ENCODE data around the gene FAM131C. TPM values are rescaled to one million over a fixed set of nuclear protein-coding genes. Genes with fewer than 3 reads are reported as not detected.
"Not testable (repeated sequence)": the region's sequence is repeated elsewhere in the genome, so short reads cannot be mapped to it uniquely, and the experiment has no call there.

The FAM131C gene
- total RNA-seq, 2 donors from 2014 or later, result 5.2 to 8.7 TPM

DNA sequence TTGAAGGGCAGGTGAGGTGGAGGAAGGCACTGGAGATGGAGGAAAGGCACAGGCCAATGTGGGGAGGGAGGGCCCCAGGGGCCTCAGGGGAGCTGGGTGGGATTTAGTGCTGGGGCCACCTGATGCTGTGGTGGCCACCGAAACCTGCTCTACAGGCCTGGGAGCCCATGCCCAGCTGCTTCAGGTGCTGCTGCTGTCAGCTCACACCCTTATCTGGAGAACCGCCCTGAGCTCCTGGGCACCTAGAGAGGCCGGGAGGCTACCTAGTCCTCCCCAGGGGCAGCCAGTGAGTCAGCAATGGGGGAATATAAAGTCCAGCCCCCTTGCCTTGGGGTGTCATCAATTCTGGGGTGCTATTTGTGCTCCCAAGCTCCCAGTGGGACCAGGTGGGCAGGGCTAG lies 12.2 kb downstream of the FAM131C start:
- no peaks in the 10 kb centered on the region for H3K36me3 ChIP-seq
- DNase-seq (ENCODE audit: low spot score), result no peak
- H3K27me3 ChIP-seq, result no peaks in the 10 kb centered on the region
- TF ChIP-seq, protein P1, sequence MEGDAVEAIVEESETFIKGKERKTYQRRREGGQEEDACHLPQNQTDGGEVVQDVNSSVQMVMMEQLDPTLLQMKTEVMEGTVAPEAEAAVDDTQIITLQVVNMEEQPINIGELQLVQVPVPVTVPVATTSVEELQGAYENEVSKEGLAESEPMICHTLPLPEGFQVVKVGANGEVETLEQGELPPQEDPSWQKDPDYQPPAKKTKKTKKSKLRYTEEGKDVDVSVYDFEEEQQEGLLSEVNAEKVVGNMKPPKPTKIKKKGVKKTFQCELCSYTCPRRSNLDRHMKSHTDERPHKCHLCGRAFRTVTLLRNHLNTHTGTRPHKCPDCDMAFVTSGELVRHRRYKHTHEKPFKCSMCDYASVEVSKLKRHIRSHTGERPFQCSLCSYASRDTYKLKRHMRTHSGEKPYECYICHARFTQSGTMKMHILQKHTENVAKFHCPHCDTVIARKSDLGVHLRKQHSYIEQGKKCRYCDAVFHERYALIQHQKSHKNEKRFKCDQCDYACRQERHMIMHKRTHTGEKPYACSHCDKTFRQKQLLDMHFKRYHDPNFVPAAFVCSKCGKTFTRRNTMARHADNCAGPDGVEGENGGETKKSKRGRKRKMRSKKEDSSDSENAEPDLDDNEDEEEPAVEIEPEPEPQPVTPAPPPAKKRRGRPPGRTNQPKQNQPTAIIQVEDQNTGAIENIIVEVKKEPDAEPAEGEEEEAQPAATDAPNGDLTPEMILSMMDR (IDR thresholded peaks at IDR 0.05), result no peak
- H3K9me3 ChIP-seq, result no peaks in the 10 kb centered on the region
- H3K4me3 ChIP-seq, result no peak overlapping the region
- peaks cover 0 to 11% of the 10 kb centered on the region in 2 donors for H3K4me1 ChIP-seq
- H3K27ac ChIP-seq, result no peak overlapping the region

DNA sequence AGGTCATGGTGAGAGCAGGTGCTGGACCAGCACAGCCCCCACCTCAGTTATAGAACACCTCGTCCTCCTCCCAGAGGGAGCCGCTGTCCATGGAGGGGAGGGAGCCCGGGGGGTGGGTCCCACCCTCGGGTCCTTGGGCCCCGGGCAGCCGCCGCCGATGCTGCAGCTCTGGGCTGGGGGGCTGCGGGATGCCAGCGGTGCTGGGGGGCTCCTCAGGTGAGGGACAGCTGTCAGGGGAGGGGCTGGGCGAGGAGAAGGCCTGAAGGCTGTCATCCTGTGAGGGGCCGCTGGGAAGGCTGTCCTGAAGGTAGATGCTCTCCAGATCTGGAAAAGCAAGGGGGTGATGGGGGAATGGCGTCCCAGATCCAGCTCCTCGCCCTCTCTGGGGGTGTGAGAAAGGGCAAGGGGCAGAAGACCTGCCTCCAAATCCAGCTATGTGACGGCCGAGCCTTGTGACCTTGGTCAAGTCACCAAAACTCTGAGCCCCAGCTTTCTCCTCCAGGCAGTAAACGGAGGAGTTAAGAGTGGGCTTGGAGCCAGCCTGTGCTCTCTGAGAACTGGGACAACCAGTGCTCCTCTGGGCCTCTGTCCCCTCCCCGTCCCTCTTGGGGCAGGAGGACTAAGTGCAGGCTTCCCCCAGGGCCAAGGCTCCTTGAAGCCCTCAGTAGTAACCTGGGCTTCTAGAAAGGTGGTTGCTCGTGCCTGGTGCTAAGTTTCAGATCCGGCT lies 14.9 kb downstream of the FAM131C start:
- H3K4me3 ChIP-seq, result not testable (repeated sequence)

DNA sequence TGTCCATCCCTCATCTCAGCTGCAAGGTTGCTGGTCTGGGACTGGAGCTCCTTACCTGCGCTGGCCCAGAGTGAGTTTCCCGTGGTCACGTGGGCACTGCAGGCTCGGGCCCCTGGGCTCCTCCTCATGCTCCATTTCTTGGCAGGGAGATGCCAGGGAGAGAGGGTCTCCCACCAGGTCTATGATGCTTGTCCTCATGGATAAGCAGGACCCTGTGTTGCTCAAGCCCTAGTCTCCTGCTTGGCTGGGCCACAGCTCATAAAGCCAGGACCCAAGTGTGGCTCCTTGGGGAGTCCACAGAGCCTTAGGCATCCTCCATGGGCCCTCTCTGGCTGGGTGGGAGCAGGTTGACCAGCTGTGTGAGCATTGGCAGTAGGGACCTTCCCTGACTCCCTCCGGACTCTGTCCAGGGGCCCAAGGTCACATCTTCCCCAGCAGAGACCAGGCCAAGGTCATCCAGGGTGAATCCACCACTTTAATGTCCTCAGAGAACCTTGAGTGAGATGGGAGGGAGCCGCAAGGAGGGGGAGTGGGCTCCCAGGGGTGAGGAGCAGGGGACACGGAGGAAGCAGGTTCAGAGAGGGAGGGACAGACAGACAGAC lies 16.0 kb downstream of the FAM131C start:
- not testable (repeated sequence) for H3K4me3 ChIP-seq; H3K27me3 ChIP-seq; DNase-seq (ENCODE audit: low spot score); H3K4me1 ChIP-seq; H3K36me3 ChIP-seq; H3K27ac ChIP-seq; H3K9me3 ChIP-seq

More for the DNA sequence above, 14.9 kb downstream of the FAM131C start:
- H3K36me3 ChIP-seq; H3K4me1 ChIP-seq; H3K27me3 ChIP-seq; DNase-seq (ENCODE audit: low spot score); H3K9me3 ChIP-seq; H3K27ac ChIP-seq: not testable (repeated sequence)

DNA sequence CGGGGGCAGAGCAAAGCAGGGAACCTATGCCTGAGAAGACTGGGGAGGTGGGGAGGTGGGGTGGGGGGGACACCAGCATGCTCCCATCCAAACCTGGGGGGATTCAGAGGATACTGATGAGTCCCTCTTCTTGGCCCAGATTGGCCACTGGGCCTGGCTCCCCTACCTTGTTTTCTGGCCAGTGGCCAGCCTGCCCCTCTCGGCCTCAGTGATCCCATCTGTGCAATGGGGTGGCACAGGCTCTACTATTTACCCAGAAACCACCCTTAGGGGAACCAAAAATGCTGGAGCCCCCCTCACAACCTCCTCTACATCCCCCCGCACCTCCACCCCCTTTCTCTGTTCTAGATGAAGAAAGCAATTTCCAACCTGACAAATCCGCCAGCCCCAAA lies 16.9 kb downstream of the FAM131C start:
- not testable (repeated sequence) for H3K4me3 ChIP-seq; H3K27me3 ChIP-seq; H3K4me1 ChIP-seq; DNase-seq (ENCODE audit: low spot score); H3K9me3 ChIP-seq; H3K27ac ChIP-seq; H3K36me3 ChIP-seq

DNA sequence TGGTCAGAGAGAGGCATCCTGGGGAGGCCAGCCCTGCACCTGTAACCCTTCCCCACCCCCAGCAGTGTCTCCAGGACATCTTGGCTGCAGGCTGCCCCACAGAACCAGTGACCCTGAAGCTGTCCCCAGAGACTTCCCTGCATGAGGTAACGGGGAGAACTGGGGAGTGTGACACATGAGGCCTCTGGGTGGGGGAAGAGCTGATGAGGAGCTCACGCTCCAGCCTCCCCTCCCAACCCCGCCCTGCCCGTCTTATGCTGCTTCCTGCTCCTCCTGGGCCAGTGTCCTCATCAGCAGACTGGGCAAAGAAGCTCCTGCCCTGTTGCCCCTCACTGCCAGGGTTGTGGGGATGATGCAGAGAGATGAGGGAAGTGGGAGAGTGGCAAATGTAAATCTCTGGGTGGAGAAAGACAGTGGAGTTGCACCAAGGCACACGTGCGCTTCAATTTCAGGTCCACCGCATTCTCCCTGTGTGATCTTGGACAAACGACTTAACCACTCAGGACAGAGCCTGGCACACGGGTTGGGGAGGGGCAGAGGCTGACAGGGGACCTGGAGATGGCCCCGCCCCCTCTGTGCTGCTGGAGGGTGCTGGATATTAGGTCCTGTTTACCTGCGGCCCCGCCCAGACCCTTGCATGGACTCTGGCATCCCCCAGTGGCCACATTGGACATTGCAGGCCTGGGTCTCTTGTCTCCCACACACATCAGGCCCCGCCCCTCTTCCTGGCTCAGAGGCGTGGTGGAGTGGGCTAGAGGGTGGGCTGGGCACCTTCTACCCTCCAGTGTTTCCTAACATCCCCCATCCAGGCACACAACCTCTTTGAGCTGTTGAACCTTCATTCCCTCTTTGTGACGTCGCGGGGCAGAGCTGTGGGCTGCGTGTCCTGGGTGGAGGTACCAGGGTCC lies 17.6 kb downstream of the FAM131C start:
- Histone ChIP-seq H3K36me3 (no peaks in the 10 kb centered on the region), H3K9me3 (no peaks in the 10 kb centered on the region), H3K4me1 (no peaks in the 10 kb centered on the region), H3K4me3 (no peak overlapping the region), H3K27me3 (no peaks in the 10 kb centered on the region), H3K27ac (no peak overlapping the region)
- TF ChIP-seq, protein P1 (IDR thresholded peaks at IDR 0.05), result peak; percentile 92 to 94
- DNase-seq (ENCODE audit: low spot score), result peak; percentile 85

DNA sequence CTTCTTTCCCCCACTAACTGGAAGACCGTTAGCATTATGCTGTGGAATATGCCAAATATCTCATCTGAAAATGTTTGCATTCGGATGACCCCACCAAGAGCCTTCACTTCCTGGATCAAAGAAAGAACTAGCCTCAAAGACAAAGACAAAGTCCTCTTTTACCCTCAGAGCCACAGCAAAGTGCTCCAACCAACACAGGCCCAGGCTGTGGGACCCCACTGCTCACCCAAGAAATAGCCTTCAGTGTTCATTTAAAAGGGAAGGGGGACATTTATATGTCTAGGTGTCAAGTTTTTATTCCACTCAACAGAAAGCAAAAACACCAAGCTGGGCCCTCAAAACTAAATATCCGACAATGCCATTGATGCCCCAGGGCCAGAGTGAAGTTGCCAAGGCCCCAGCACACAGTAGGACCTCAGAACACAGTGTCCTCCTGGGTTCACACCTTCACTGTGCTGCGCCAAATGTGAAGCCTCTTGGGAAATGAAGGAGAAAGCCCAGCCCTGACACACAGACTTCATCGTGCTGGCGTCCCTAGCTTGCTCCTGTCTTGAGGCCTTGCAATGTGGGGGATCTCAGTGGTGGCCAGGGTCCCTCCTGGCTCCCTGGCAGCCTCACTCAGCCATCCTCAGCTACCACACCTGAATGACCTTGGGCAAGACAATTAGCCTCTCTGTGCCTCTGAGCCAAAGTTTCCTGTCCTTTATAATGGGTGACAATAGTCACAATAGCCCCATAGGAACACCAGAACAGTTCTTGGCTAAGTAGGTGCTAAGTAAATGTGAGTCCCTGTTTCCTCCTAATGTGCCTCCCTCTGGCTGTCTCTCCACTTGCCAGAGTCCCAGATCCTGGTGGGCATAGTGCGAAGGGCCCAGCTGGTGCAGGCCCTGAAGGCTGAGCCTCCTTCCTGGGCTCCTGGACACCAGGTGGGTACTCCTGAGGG lies 18.6 kb downstream of the FAM131C start:
- TF ChIP-seq, protein P1 (IDR thresholded peaks at IDR 0.05), result no peak
- no peak for DNase-seq (ENCODE audit: low spot score)

More for the DNA sequence above, 18.6 kb downstream of the FAM131C start:
- Histone ChIP-seq H3K4me3 (no peak overlapping the region), H3K27ac (no peak overlapping the region), H3K27me3 (no peaks in the 10 kb centered on the region), H3K36me3 (no peaks in the 10 kb centered on the region), H3K4me1 (no peaks in the 10 kb centered on the region), H3K9me3 (no peaks in the 10 kb centered on the region)
